DOHH2 (cell line): ENCODE measurements around the gene CST1.

ENCODE experiments used
- H3F3A ChIP-seq: fragments of 200-600 bp; sonication (generic), shearing (Covaris generic); 2 replicates; pipeline ENCODE4 v1.6.0; 2016; ENCODE audit warnings: antibody characterized with exemption, mild to moderate bottlenecking; ENCODE audit not compliant: control insufficient read depth, insufficient read depth
- H3K27ac ChIP-seq: fragments of 200-600 bp; sonication (generic); 2 replicates; pipeline ENCODE4 v1.5.1; 2014; ENCODE audit warnings: low read depth, mild to moderate bottlenecking, low read length, moderate library complexity
- H3K27me3 ChIP-seq: fragments of 200-600 bp; sonication (generic); 2 replicates; pipeline ENCODE4 v1.6.1; 2014; ENCODE audit warnings: mild to moderate bottlenecking, low read length, mixed read lengths; ENCODE audit not compliant: control insufficient read depth
- H3K36me3 ChIP-seq: fragments of 200-600 bp; sonication (generic); 2 replicates; pipeline ENCODE4 v1.6.1; 2014; ENCODE audit warnings: mild to moderate bottlenecking, low read length, moderate library complexity, mixed read lengths; ENCODE audit not compliant: control insufficient read depth
- H3K4me1 ChIP-seq: fragments of 200-600 bp; sonication (generic); 2 replicates; pipeline ENCODE4 v1.6.1; 2014; ENCODE audit warnings: mild to moderate bottlenecking, low read length, mixed read lengths; ENCODE audit not compliant: control insufficient read depth
- H3K4me2 ChIP-seq: fragments of 200-600 bp; sonication (generic); 2 replicates; pipeline ENCODE4 v1.6.0; 2014; ENCODE audit warnings: mild to moderate bottlenecking, low read length, moderate library complexity
- H3K4me3 ChIP-seq: fragments of 200-600 bp; sonication (generic); 2 replicates; pipeline ENCODE4 v1.5.1; 2014; ENCODE audit warnings: mild to moderate bottlenecking, low read length, mixed read lengths
- H3K79me2 ChIP-seq: fragments of 200-600 bp; sonication (generic); 2 replicates; pipeline ENCODE4 v1.6.1; 2014; ENCODE audit warnings: mild to moderate bottlenecking, low read length, mixed read lengths; ENCODE audit not compliant: control insufficient read depth
- H3K9me2 ChIP-seq: fragments of 200-600 bp; sonication (generic); replicated peaks from 2 replicates; pipeline ENCODE4 v1.6.1; 2014; ENCODE audit warnings: mild to moderate bottlenecking, low read length, mixed read lengths; ENCODE audit not compliant: control insufficient read depth
- H3K9me3 ChIP-seq: fragments of 200-600 bp; sonication (generic); 2 replicates; pipeline ENCODE4 v1.6.1; 2014; ENCODE audit warnings: antibody characterized with exemption, low read length, mixed read lengths; ENCODE audit not compliant: control insufficient read depth, insufficient read depth
- H4K20me1 ChIP-seq: fragments of 200-600 bp; sonication (generic); 2 replicates; pipeline ENCODE4 v1.6.0; 2014; ENCODE audit warnings: low read depth, mild to moderate bottlenecking, antibody characterized with exemption, low read length, moderate library complexity; ENCODE audit not compliant: control insufficient read depth, insufficient read depth
- EZH2phosphoT487 ChIP-seq: fragments of 200-600 bp; sonication (generic); IDR thresholded peaks from 2 replicates; pipeline ENCODE4 v1.6.1; 2017; ENCODE audit warnings: borderline replicate concordance, mild to moderate bottlenecking, antibody characterized with exemption, low read length, moderate library complexity, mixed read lengths
- TF ChIP-seq, protein P1 (sequence below): fragments of 200-600 bp; sonication (generic); IDR thresholded peaks from one replicate; pipeline ENCODE4 v1.5.1; 2014; ENCODE audit warnings: antibody characterized with exemption, mild to moderate bottlenecking, low read depth, low read length; ENCODE audit not compliant: poor library complexity, severe bottlenecking

Gene CST1

DNA sequence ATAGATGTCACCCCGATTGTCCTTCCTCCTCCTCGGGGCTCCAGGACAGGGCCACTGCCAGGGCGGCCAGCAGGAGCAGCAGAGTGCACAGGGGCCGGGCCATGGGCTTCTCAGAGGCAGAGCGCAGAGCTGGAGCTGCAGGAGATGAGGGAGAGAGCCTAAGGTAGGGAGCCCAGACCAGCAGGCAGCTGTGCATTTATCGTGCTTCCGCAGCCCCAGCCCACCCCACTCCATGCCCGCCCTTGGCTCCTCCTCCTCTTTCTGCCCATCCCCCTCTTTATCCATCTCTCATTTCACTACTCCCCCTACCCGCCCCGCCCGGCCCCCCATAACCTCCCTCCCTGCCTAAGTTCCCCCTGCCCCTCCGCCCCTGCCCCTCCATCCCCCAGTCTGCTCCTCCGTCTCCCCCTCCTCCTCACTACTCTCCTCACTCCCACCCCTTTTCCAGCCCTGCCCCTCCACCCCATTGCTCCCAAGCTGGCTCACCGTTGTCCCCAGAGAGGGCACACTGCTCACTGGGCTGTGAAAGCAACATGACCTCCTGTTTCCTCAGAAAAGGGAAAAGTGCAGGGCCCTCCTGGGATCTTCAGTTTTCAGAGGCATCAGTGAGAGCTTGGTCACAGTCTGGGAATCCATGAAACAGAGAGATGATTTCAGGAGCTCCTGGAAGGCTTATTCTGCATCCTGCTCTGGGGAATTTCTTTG is 25.5 kb upstream of the CST1 start:
- H3K36me3 ChIP-seq: no peaks in the 10 kb centered on the region
- no peaks in the 10 kb centered on the region for H4K20me1 ChIP-seq
- H3F3A ChIP-seq: no peaks in the 10 kb centered on the region
- TF ChIP-seq EZH2phosphoT487: no peak
- TF ChIP-seq, protein P1, sequence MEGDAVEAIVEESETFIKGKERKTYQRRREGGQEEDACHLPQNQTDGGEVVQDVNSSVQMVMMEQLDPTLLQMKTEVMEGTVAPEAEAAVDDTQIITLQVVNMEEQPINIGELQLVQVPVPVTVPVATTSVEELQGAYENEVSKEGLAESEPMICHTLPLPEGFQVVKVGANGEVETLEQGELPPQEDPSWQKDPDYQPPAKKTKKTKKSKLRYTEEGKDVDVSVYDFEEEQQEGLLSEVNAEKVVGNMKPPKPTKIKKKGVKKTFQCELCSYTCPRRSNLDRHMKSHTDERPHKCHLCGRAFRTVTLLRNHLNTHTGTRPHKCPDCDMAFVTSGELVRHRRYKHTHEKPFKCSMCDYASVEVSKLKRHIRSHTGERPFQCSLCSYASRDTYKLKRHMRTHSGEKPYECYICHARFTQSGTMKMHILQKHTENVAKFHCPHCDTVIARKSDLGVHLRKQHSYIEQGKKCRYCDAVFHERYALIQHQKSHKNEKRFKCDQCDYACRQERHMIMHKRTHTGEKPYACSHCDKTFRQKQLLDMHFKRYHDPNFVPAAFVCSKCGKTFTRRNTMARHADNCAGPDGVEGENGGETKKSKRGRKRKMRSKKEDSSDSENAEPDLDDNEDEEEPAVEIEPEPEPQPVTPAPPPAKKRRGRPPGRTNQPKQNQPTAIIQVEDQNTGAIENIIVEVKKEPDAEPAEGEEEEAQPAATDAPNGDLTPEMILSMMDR: no peak
- H3K27me3 ChIP-seq: no peaks in the 10 kb centered on the region
- no peak overlapping the region for H3K4me2 ChIP-seq
- no peak overlapping the region for H3K4me3 ChIP-seq
- no peaks in the 10 kb centered on the region for H3K4me1 ChIP-seq
- no peak overlapping the region for H3K27ac ChIP-seq
- H3K79me2 ChIP-seq: no peaks in the 10 kb centered on the region
- H3K9me3 ChIP-seq: no peaks in the 10 kb centered on the region
- H3K9me2 ChIP-seq: no peaks in the 10 kb centered on the region

GRCh38 chr20:23774081-23774480 is 23.3 kb upstream of the CST1 start:
- H3K27me3 ChIP-seq: no peaks in the 10 kb centered on the region
- H3F3A ChIP-seq: no peaks in the 10 kb centered on the region
- H3K36me3 ChIP-seq: no peaks in the 10 kb centered on the region
- no peaks in the 10 kb centered on the region for H4K20me1 ChIP-seq
- H3K27ac ChIP-seq: no peak overlapping the region
- H3K9me2 ChIP-seq: no peaks in the 10 kb centered on the region
- no peak overlapping the region for H3K4me3 ChIP-seq
- TF ChIP-seq, protein P1: no peak
- H3K79me2 ChIP-seq: no peaks in the 10 kb centered on the region
- no peaks in the 10 kb centered on the region for H3K9me3 ChIP-seq
- H3K4me1 ChIP-seq: no peaks in the 10 kb centered on the region
- H3K4me2 ChIP-seq: no peak overlapping the region

- Histone ChIP-seq H4K20me1 (no peaks in the 10 kb centered on the region), H3K9me2 (no peaks in the 10 kb centered on the region), H3K4me2 (no peak overlapping the region)
Measured at GRCh38 chr20:23773579-23773978, 22.8 kb upstream of the CST1 start.

More at GRCh38 chr20:23773579-23773978, 22.8 kb upstream of the CST1 start:
- H3K79me2 ChIP-seq: no peaks in the 10 kb centered on the region
- H3K27ac ChIP-seq: no peak overlapping the region
- no peaks in the 10 kb centered on the region for H3K27me3 ChIP-seq
- no peak for TF ChIP-seq EZH2phosphoT487
- TF ChIP-seq, protein P1: no peak
- H3K9me3 ChIP-seq: no peaks in the 10 kb centered on the region
- H3K36me3 ChIP-seq: no peaks in the 10 kb centered on the region
- H3K4me3 ChIP-seq: no peak overlapping the region
- H3K4me1 ChIP-seq: no peaks in the 10 kb centered on the region
- H3F3A ChIP-seq: no peaks in the 10 kb centered on the region
